ENCODE measurements around the gene WAS.
A peak's percentile ranks its signal among the peaks of the same experiment; 100 is the strongest.
"Not testable (repeated sequence)": the region's sequence is repeated elsewhere in the genome, so short reads cannot be mapped to it uniquely, and the experiment has no call there.

Gene WAS

GRCh38 chrX:48683411-48683982, at the start of gene WAS:
Gene WAS (plus strand): TSS chrX:48683799. CDS start chrX:48683854, 55 bp downstream.
- peak; percentile 80 for DNase-seq

GRCh38 chrX:48636301-48636700, 47.3 kb upstream of the WAS start:
- no peak for DNase-seq

GRCh38 chrX:48636776-48637175, 46.8 kb upstream of the WAS start:
- no peak for DNase-seq

- no peak for DNase-seq
These were observed 37.9 kb upstream of the WAS start for GRCh38 chrX:48645669-48646068.

- peak; percentile 31 for DNase-seq
These were observed 35.3 kb upstream of the WAS start for GRCh38 chrX:48648336-48648751.

GRCh38 chrX:48649102-48649501, 34.5 kb upstream of the WAS start:
- no peak for DNase-seq

- not testable (repeated sequence) for DNase-seq
These were observed 31.5 kb upstream of the WAS start for GRCh38 chrX:48652055-48652579.

GRCh38 chrX:48654746-48655145, 28.9 kb upstream of the WAS start:
- DNase-seq = not testable (repeated sequence)

- DNase-seq = not testable (repeated sequence)
These were observed 23.9 kb upstream of the WAS start for GRCh38 chrX:48659686-48660085.

- DNase-seq = no peak
These were observed 20.4 kb upstream of the WAS start for GRCh38 chrX:48663241-48663640.

- DNase-seq = no peak
These were observed 19.4 kb upstream of the WAS start for GRCh38 chrX:48664156-48664555.

- DNase-seq = no peak
These were observed 17.6 kb upstream of the WAS start for GRCh38 chrX:48665991-48666390.

GRCh38 chrX:48666649-48667048, 16.9 kb upstream of the WAS start:
- no peak for DNase-seq

- DNase-seq = no peak
These were observed 16.1 kb upstream of the WAS start for GRCh38 chrX:48667509-48667908.

- not testable (repeated sequence) for DNase-seq
These were observed 15.4 kb upstream of the WAS start for GRCh38 chrX:48668187-48668586.

GRCh38 chrX:48676106-48676892, 7.3 kb upstream of the WAS start:
- DNase-seq = peak; percentile 92

- no peak for DNase-seq
These were observed 6.7 kb upstream of the WAS start for GRCh38 chrX:48676893-48677270.

- DNase-seq = no peak
These were observed 6.1 kb upstream of the WAS start for GRCh38 chrX:48677516-48677915.

GRCh38 chrX:48680467-48680866, 3.1 kb upstream of the WAS start:
- peak; percentile 43 for DNase-seq

GRCh38 chrX:48680925-48681324, 2.7 kb upstream of the WAS start:
- not testable (repeated sequence) for DNase-seq

GRCh38 chrX:48681539-48682183, 1.9 kb upstream of the WAS start:
- DNase-seq = no peak

GRCh38 chrX:48682795-48683194, 804 bp upstream of the WAS start:
- DNase-seq = not testable (repeated sequence)

- DNase-seq = no peak
These were observed 535 bp downstream of the WAS start for GRCh38 chrX:48684134-48684533.

GRCh38 chrX:48685416-48685815, 1.8 kb downstream of the WAS start:
- DNase-seq = no peak

Data from activated CD4-positive, alpha-beta T cell treated with anti-CD3 and anti-CD28 coated beads, Interleukin-2, amount 50 U/mL, for 16 hours (primary cell).